Naive thymus-derived CD4-positive, alpha-beta T cell (primary cell): ENCODE results near the gene SLC4A1AP. TPM values are rescaled to one million over a fixed set of nuclear protein-coding genes. Genes with fewer than 3 reads are reported as not detected.

Source experiments
- ATAC-seq: fragments of 150-1000 bp; cut with Tn5 transposase; 2 replicates; pipeline ENCODE4 v1.10.0; 2021; ENCODE audit warnings: mild to moderate bottlenecking, moderate library complexity
- CTCF ChIA-PET: fragments of 350-600 bp; sonication (Branson Sonifier 250); formaldehyde crosslinking; loops from one replicate; lab custom pipeline; 2021; ENCODE audit warnings: antibody characterized with exemption; lab: Charles Lee
- POLR2A ChIA-PET: fragments of 350-600 bp; sonication (Branson Sonifier 250); formaldehyde crosslinking; loops from one replicate; lab custom pipeline; 2021; ENCODE audit warnings: antibody characterized with exemption, inconsistent platforms; lab: Charles Lee
- DNase-seq, 9 donors: peaks; one replicate each; pipeline versions ENCODE4 v3.0.0 to v3.0.0-alpha.2; 2020 to 2022; ENCODE audit warnings: mixed read lengths in 1 of 9
- H3K27ac ChIP-seq: one replicate; pipeline ENCODE4 v1.7.0; 2013; ENCODE audit warnings: mild to moderate bottlenecking, low read depth, low read length, moderate library complexity
- H3K27me3 ChIP-seq, 2 donors: one replicate each; pipeline ENCODE4 v1.7.0; 2013; ENCODE audit warnings: low read length in 2 of 2, mild to moderate bottlenecking in 2 of 2, moderate library complexity in 2 of 2; ENCODE audit not compliant: control insufficient read depth in 2 of 2, insufficient read depth in 2 of 2
- H3K36me3 ChIP-seq, 3 experiments: 1 replicate in 2 of 3; 2 replicates in 1 of 3; pipeline ENCODE4 v1.7.0; 2013; ENCODE audit warnings: low read length in 3 of 3, mild to moderate bottlenecking in 3 of 3, moderate library complexity in 1 of 3; ENCODE audit not compliant: insufficient read depth in 3 of 3, control insufficient read depth in 2 of 3
- H3K4me1 ChIP-seq, 2 donors: one replicate each; pipeline ENCODE4 v1.7.0; 2013; ENCODE audit warnings: low read length in 2 of 2, mild to moderate bottlenecking in 2 of 2, moderate library complexity in 1 of 2; ENCODE audit not compliant: control insufficient read depth in 2 of 2, insufficient read depth in 2 of 2
- H3K4me3 ChIP-seq: 2 replicates; pipeline ENCODE4 v1.7.0; 2013; ENCODE audit warnings: mild to moderate bottlenecking, low read length
- H3K9me3 ChIP-seq, 3 experiments: 1 replicate in 2 of 3; 2 replicates in 1 of 3; pipeline ENCODE4 v1.7.0; 2013; ENCODE audit warnings: low read length in 3 of 3; ENCODE audit not compliant: control insufficient read depth in 2 of 3
- H3K27ac Mint-ChIP-seq, 9 donors: one replicate each; pipeline ENCODE4 v1.8.0; 2020 to 2022; ENCODE audit warnings: mixed read lengths in 9 of 9, mild to moderate bottlenecking in 8 of 9, moderate library complexity in 5 of 9, inconsistent platforms in 2 of 9
- H3K27me3 Mint-ChIP-seq, 5 donors: one replicate each; pipeline ENCODE4 v1.8.0; 2021 to 2022; ENCODE audit warnings: mixed read lengths in 5 of 5, mild to moderate bottlenecking in 1 of 5
- H3K36me3 Mint-ChIP-seq, 5 donors: one replicate each; pipeline ENCODE4 v1.8.0; 2020 to 2022; ENCODE audit warnings: mixed read lengths in 5 of 5, mild to moderate bottlenecking in 3 of 5, inconsistent platforms in 1 of 5
- H3K4me1 Mint-ChIP-seq, 7 donors: one replicate each; pipeline ENCODE4 v1.8.0; 2020 to 2022; ENCODE audit warnings: mixed read lengths in 7 of 7, mild to moderate bottlenecking in 3 of 7, inconsistent platforms in 1 of 7
- H3K4me3 Mint-ChIP-seq, 10 donors: one replicate each; pipeline ENCODE4 v1.8.0; 2020 to 2022; ENCODE audit warnings: mild to moderate bottlenecking in 10 of 10, mixed read lengths in 10 of 10, moderate library complexity in 6 of 10, inconsistent platforms in 2 of 10
- H3K9me3 Mint-ChIP-seq, 11 donors: one replicate each; pipeline ENCODE4 v1.8.0; 2020 to 2022; ENCODE audit warnings: mixed read lengths in 11 of 11, mild to moderate bottlenecking in 4 of 11, inconsistent platforms in 1 of 11, moderate library complexity in 1 of 11
- intact Hi-C, 2 donors: fragments of 100-400 bp; cut with micrococcal nuclease; formaldehyde crosslinking; loops; one replicate each; pipeline ENCODE4 v1.15.1; 2023
- polyA plus RNA-seq, 2 donors: library from polyadenylated mRNA; unstranded; fragments of 300-500 nt; fragmentation: Illumina TruSeq; gene quantifications; one replicate each; pipeline ENCODE4 v1.2.3, GENCODE V29; 2021
- total RNA-seq, 6 experiments: library from RNA in 5 of 6; stranded (reverse) in 5 of 6; gene quantifications; 1 replicate in 5 of 6; 2 replicates in 1 of 6; pipeline ENCODE4 v1.2.3 and lab custom pipeline; 2021 to 2026

SLC4A1AP gene
- total and polyA plus RNA-seq, 7 experiments from 2014 or later = 14.7 to 37.6 (median 24.7) TPM

DNA sequence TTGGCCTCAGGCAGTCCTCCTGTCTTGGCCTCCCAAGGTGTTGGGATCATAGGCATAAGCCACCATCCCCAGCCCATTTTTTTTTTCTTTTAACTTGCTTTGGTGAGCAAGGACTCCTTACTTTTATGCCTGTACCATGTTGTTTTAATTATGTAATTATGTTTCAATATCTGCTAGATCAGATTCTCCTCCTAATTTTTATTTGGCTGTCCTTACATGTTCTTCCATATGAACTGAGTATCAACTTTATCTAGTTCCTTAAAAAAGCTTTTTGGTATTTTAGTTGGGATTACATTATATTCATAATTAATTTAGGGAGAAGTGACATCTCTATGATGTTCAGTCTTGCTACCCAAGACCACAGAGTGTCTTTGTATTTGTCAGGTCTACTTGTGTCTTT, 18.5 kb upstream of the SLC4A1AP start:
- H3K4me3 Mint-ChIP-seq = no peak overlapping the region
- H3K4me1 Mint-ChIP-seq = no peaks in the 10 kb centered on the region
- H3K9me3 Mint-ChIP-seq = no peaks in the 10 kb centered on the region
- peaks cover 0 to 36% (median 23%) of the 10 kb centered on the region in 5 donors for H3K36me3 Mint-ChIP-seq
- Histone ChIP-seq H3K27me3 (no peaks in the 10 kb centered on the region), H3K4me1 (no peaks in the 10 kb centered on the region), H3K36me3 (peaks cover 17 to 75% (median 18%) of the 10 kb centered on the region in 3 experiments), H3K4me3 (no peak overlapping the region), H3K9me3 (no peaks in the 10 kb centered on the region), H3K27ac (no peak overlapping the region)
- CTCF ChIA-PET = no interaction called here
- no peak for ATAC-seq
- intact Hi-C loops = no loop called here
- POLR2A ChIA-PET = interaction anchor here (0.6 kb wide), 1 partner anchor 31 kb away, joined by 3 read pairs; no protein-coding TSS in a partner anchor
- no peak overlapping the region for H3K27ac Mint-ChIP-seq
- DNase-seq = no peak
- H3K27me3 Mint-ChIP-seq = no peaks in the 10 kb centered on the region

DNA sequence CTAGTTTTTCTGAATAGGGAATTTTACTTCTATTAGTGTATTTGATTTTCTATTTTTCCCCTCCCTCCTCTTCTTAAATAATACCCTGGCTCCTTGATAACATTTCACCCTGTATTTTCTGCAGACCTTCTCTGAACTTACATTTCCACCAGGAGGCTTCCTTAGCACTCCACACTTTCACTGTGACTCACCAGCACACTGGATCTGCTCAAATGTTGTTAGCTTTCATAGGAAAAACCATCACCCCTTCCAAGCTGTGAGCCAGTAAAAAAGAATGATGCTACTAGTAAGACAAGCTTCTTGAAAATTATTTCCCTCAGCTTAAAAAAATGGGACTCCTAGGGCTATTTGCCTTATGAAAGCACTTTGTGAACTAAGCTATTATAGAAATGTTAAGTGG, 16.4 kb upstream of the SLC4A1AP start:
- Histone ChIP-seq H3K36me3 (peaks cover 10 to 72% (median 27%) of the 10 kb centered on the region in 3 experiments), H3K4me1 (no peaks in the 10 kb centered on the region), H3K27me3 (no peaks in the 10 kb centered on the region), H3K27ac (no peak overlapping the region), H3K9me3 (no peaks in the 10 kb centered on the region), H3K4me3 (no peak overlapping the region)
- Mint-ChIP-seq H3K9me3 (no peaks in the 10 kb centered on the region), H3K4me3 (no peak overlapping the region), H3K4me1 (no peaks in the 10 kb centered on the region), H3K27ac (peak overlapping the region in 1 of 9 donors; percentile 20), H3K36me3 (peaks cover 0 to 25% (median 20%) of the 10 kb centered on the region in 5 donors), H3K27me3 (no peaks in the 10 kb centered on the region)
- ChIA-PET CTCF (interaction anchor here (0.6 kb wide), 1 partner anchor 54 kb away, joined by 3 read pairs; no protein-coding TSS in a partner anchor), POLR2A (interaction anchor here (1.5 kb wide), 1 partner anchor 16 kb away, joined by 5 read pairs; the partner anchor contains the start of genes SLC4A1AP and SUPT7L)
- DNase-seq = no peak
- intact Hi-C loops = no loop called here
- no peak for ATAC-seq

- H3K36me3 Mint-ChIP-seq = peaks cover 4 to 28% (median 20%) of the 10 kb centered on the region in 5 donors
- CTCF ChIA-PET = interaction anchor here (0.6 kb wide), 1 partner anchor 54 kb away, joined by 3 read pairs; no protein-coding TSS in a partner anchor
- Histone ChIP-seq H3K36me3 (peaks cover 10 to 72% (median 27%) of the 10 kb centered on the region in 3 experiments), H3K4me3 (no peak overlapping the region), H3K27ac (no peak overlapping the region), H3K27me3 (no peaks in the 10 kb centered on the region), H3K9me3 (no peaks in the 10 kb centered on the region), H3K4me1 (no peaks in the 10 kb centered on the region)
- no peak for ATAC-seq
- no peaks in the 10 kb centered on the region for H3K9me3 Mint-ChIP-seq
- DNase-seq = no peak
- POLR2A ChIA-PET = no interaction called here
- peaks cover 0 to 4% (median 0%) of the 10 kb centered on the region in 7 donors for H3K4me1 Mint-ChIP-seq
- H3K4me3 Mint-ChIP-seq = no peak overlapping the region
- H3K27me3 Mint-ChIP-seq = no peaks in the 10 kb centered on the region
- intact Hi-C loops = no loop called here
- peak overlapping the region in 2 of 9 donors; percentile 7 to 32 for H3K27ac Mint-ChIP-seq
These were observed 16.0 kb upstream of the SLC4A1AP start for GRCh38 chr2:27647737-27648136.

GRCh38 chr2:27651056-27651455, 12.6 kb upstream of the SLC4A1AP start:
- DNase-seq = no peak
- H3K27ac Mint-ChIP-seq = no peak overlapping the region
- H3K4me3 ChIP-seq = no peak overlapping the region
- no peaks in the 10 kb centered on the region for H3K9me3 ChIP-seq
- H3K36me3 ChIP-seq = peaks cover 3 to 92% (median 35%) of the 10 kb centered on the region in 3 experiments
- peaks cover 0 to 7% (median 4%) of the 10 kb centered on the region in 7 donors for H3K4me1 Mint-ChIP-seq
- no peaks in the 10 kb centered on the region for H3K4me1 ChIP-seq
- H3K9me3 Mint-ChIP-seq = no peaks in the 10 kb centered on the region
- intact Hi-C loops = no loop called here
- H3K36me3 Mint-ChIP-seq = peaks cover 15 to 53% (median 32%) of the 10 kb centered on the region in 5 donors
- no peaks in the 10 kb centered on the region for H3K27me3 ChIP-seq
- ChIA-PET CTCF (no interaction called here), POLR2A (no interaction called here)
- H3K4me3 Mint-ChIP-seq = no peak overlapping the region
- no peak overlapping the region for H3K27ac ChIP-seq
- no peaks in the 10 kb centered on the region for H3K27me3 Mint-ChIP-seq
- no peak for ATAC-seq

DNA sequence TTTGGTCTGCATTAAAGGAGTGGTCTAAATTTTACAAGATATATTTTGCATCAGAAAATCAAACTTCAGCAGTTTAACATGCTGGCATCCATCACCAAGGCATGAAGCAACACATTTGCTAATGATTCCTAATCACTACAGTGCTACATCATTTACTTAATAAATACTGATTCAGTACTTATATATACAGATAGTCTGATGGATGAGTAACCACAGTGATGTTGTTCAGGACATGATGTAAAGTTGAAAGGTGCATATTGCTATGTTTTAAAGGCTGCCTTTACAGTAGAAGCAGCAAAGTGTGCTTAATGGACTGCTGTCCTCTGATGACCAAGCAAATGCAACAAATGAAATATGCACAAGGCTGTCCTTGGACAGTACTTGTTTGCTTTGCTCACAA, 11.3 kb upstream of the SLC4A1AP start:
- ATAC-seq = no peak
- Mint-ChIP-seq H3K27ac (peak overlapping the region in 1 of 9 donors; percentile 7), H3K4me1 (peaks cover 0 to 7% (median 4%) of the 10 kb centered on the region in 7 donors), H3K36me3 (peaks cover 15 to 57% (median 31%) of the 10 kb centered on the region in 5 donors), H3K27me3 (no peaks in the 10 kb centered on the region), H3K9me3 (no peaks in the 10 kb centered on the region), H3K4me3 (no peak overlapping the region)
- Histone ChIP-seq H3K36me3 (peaks cover 4 to 94% (median 40%) of the 10 kb centered on the region in 3 experiments), H3K27ac (no peak overlapping the region), H3K9me3 (no peaks in the 10 kb centered on the region), H3K4me3 (no peak overlapping the region), H3K4me1 (no peaks in the 10 kb centered on the region), H3K27me3 (no peaks in the 10 kb centered on the region)
- no peak for DNase-seq
- CTCF ChIA-PET = interaction anchor here (0.7 kb wide), 1 partner anchor 20 kb away, joined by 3 read pairs; no protein-coding TSS in a partner anchor
- POLR2A ChIA-PET = no interaction called here
- intact Hi-C loops = no loop called here

- DNase-seq (no peak), ATAC-seq (no peak)
- no peak overlapping the region for H3K4me3 ChIP-seq
- H3K27ac ChIP-seq = no peak overlapping the region
- H3K9me3 ChIP-seq = no peaks in the 10 kb centered on the region
- no peaks in the 10 kb centered on the region for H3K4me1 ChIP-seq
- H3K36me3 ChIP-seq = peaks cover 9 to 94% (median 35%) of the 10 kb centered on the region in 3 experiments
- intact Hi-C loops = no loop called here
- H3K27me3 ChIP-seq = no peaks in the 10 kb centered on the region
- Mint-ChIP-seq H3K4me1 (peaks cover 0 to 7% (median 4%) of the 10 kb centered on the region in 7 donors), H3K27me3 (no peaks in the 10 kb centered on the region), H3K4me3 (no peak overlapping the region), H3K27ac (peak overlapping the region in 1 of 9 donors; percentile 7), H3K9me3 (no peaks in the 10 kb centered on the region), H3K36me3 (peaks cover 15 to 53% (median 31%) of the 10 kb centered on the region in 5 donors)
- CTCF ChIA-PET = no interaction called here
- POLR2A ChIA-PET = no interaction called here
These were observed 10.9 kb upstream of the SLC4A1AP start for GRCh38 chr2:27652790-27653189.

- Histone ChIP-seq H3K9me3 (no peaks in the 10 kb centered on the region), H3K36me3 (peaks cover 9 to 89% (median 31%) of the 10 kb centered on the region in 3 experiments), H3K27me3 (no peaks in the 10 kb centered on the region), H3K4me3 (no peak overlapping the region), H3K27ac (no peak overlapping the region), H3K4me1 (no peaks in the 10 kb centered on the region)
- no peak for ATAC-seq
- Mint-ChIP-seq H3K36me3 (peaks cover 15 to 49% (median 31%) of the 10 kb centered on the region in 5 donors), H3K27ac (peak overlapping the region in 2 of 9 donors; percentile 53 to 58), H3K4me1 (peaks cover 0 to 7% (median 4%) of the 10 kb centered on the region in 7 donors), H3K27me3 (no peaks in the 10 kb centered on the region), H3K9me3 (no peaks in the 10 kb centered on the region), H3K4me3 (no peak overlapping the region)
- ChIA-PET CTCF (no interaction called here), POLR2A (interaction anchor here (0.6 kb wide), 1 partner anchor 12 kb away, joined by 3 read pairs; no protein-coding TSS in a partner anchor)
- DNase-seq = no peak
- intact Hi-C loops = no loop called here
These were observed 10.3 kb upstream of the SLC4A1AP start for GRCh38 chr2:27653397-27653796.
